B cell (primary cell): ENCODE data around the gene CHFR. TPM values are rescaled to one million over a fixed set of nuclear protein-coding genes. Genes with fewer than 3 reads are reported as not detected.
"Not testable (repeated sequence)": the region's sequence is repeated elsewhere in the genome, so short reads cannot be mapped to it uniquely, and the experiment has no call there.

Experiments used
- ATAC-seq: fragments of 200-7000 bp; cut with Tn5 transposase; one replicate; pipeline ENCODE4 v1.10.0; 2021; ENCODE audit warnings: low read depth, mild to moderate bottlenecking, moderate number of reproducible peaks, moderate library complexity
- CTCF ChIA-PET: fragments of 350-600 bp; sonication (Branson Sonifier 250); formaldehyde crosslinking; loops from one replicate; lab custom pipeline; 2021; ENCODE audit warnings: antibody characterized with exemption, inconsistent platforms; lab: Charles Lee
- POLR2A ChIA-PET: fragments of 350-600 bp; sonication (Branson Sonifier 250); formaldehyde crosslinking; loops from one replicate; lab custom pipeline; 2021; ENCODE audit warnings: antibody characterized with exemption; lab: Charles Lee
- DNase-seq: peaks from one replicate; pipeline ENCODE4 v3.0.0; 2013
- H2AFZ ChIP-seq: 2 replicates; pipeline ENCODE4 v1.6.1; 2012; ENCODE audit warnings: mild to moderate bottlenecking, low read depth, low read length; ENCODE audit not compliant: insufficient read depth, poor library complexity, severe bottlenecking
- H3K27ac ChIP-seq, 2 donors: 1 replicate in 1 of 2; 2 replicates in 1 of 2; pipeline ENCODE4 v1.5.1; 2012 to 2013; ENCODE audit warnings: low read length in 2 of 2, mild to moderate bottlenecking in 2 of 2, moderate library complexity in 1 of 2
- H3K27me3 ChIP-seq, 4 experiments: fragments of 200-600 bp in 1 of 4; sonication (generic) in 1 of 4; replicated peaks in 1 of 4; 1 replicate in 2 of 4; 2 replicates in 2 of 4; pipeline versions ENCODE4 v1.6.1 to v1.7.0; 2013 to 2016; ENCODE audit warnings: low read length in 3 of 4, mild to moderate bottlenecking in 2 of 4, mixed read lengths in 1 of 4, moderate library complexity in 1 of 4; ENCODE audit not compliant: insufficient read depth in 4 of 4, control insufficient read depth in 3 of 4; ENCODE audit errors: control extremely low read depth in 1 of 4
- H3K36me3 ChIP-seq, 2 experiments: replicated peaks in 1 of 2; 1 replicate in 1 of 2; 2 replicates in 1 of 2; pipeline versions ENCODE4 v1.6.1 to v1.7.1; 2013; ENCODE audit warnings: low read length in 1 of 2; ENCODE audit not compliant: insufficient read depth in 2 of 2, control insufficient read depth in 1 of 2; ENCODE audit errors: control extremely low read depth in 1 of 2, extremely low read depth in 1 of 2
- H3K4me1 ChIP-seq, 2 donors: fragments of 200-600 bp in 1 of 2; sonication (generic) in 1 of 2; 1 replicate in 1 of 2; 2 replicates in 1 of 2; pipeline versions ENCODE4 v1.5.1 to v1.6.1; 2013 to 2017; ENCODE audit warnings: low read length in 2 of 2; ENCODE audit not compliant: control insufficient read depth in 2 of 2, insufficient read depth in 2 of 2
- H3K4me2 ChIP-seq: replicated peaks from 2 replicates; pipeline ENCODE3; 2012; ENCODE audit warnings: mild to moderate bottlenecking, low read depth, low read length; ENCODE audit not compliant: poor library complexity, severe bottlenecking
- H3K4me3 ChIP-seq, 5 experiments: fragments of 200-600 bp in 1 of 5; sonication (generic) in 1 of 5; 1 replicate in 3 of 5; 2 replicates in 2 of 5; pipeline versions ENCODE4 v1.5.1 to v1.7.0; 2011 to 2016; ENCODE audit warnings: low read length in 4 of 5, mild to moderate bottlenecking in 4 of 5, low read depth in 2 of 5, control low read depth in 1 of 5, moderate library complexity in 1 of 5; ENCODE audit not compliant: insufficient read depth in 1 of 5; ENCODE audit errors: control extremely low read depth in 1 of 5, extremely low read depth in 1 of 5
- H3K79me2 ChIP-seq: fragments of 200-600 bp; sonication (generic); one replicate; pipeline ENCODE4 v1.6.0; 2016; ENCODE audit warnings: low read length; ENCODE audit not compliant: control insufficient read depth, insufficient read depth
- H3K9ac ChIP-seq: fragments of 200-600 bp; sonication (generic); 2 replicates; pipeline ENCODE4 v1.6.1; 2017; ENCODE audit warnings: mild to moderate bottlenecking, low read length, moderate library complexity
- H3K9me3 ChIP-seq, 3 donors: one replicate each; pipeline versions ENCODE4 v1.6.1 to v1.7.1; 2013; ENCODE audit warnings: low read length in 2 of 3; ENCODE audit not compliant: control insufficient read depth in 2 of 3, insufficient read depth in 1 of 3; ENCODE audit errors: control extremely low read depth in 1 of 3
- H4K20me1 ChIP-seq: 2 replicates; pipeline ENCODE4 v1.6.0; 2012; ENCODE audit warnings: mild to moderate bottlenecking, low read length; ENCODE audit not compliant: insufficient read depth, control insufficient read depth, poor library complexity, severe bottlenecking
- H3K27ac Mint-ChIP-seq: one replicate; pipeline ENCODE4 v1.8.0; 2021; ENCODE audit warnings: mixed read lengths
- H3K27me3 Mint-ChIP-seq: one replicate; pipeline ENCODE4 v1.8.0; 2021; ENCODE audit warnings: mixed read lengths
- H3K4me1 Mint-ChIP-seq: one replicate; pipeline ENCODE4 v1.8.0; 2021; ENCODE audit warnings: mixed read lengths
- H3K4me3 Mint-ChIP-seq: one replicate; pipeline ENCODE4 v1.8.0; 2021; ENCODE audit warnings: mixed read lengths
- H3K9me3 Mint-ChIP-seq: one replicate; pipeline ENCODE4 v1.8.0; 2022; ENCODE audit warnings: mixed read lengths; ENCODE audit not compliant: insufficient read depth
- EZH2 ChIP-seq: IDR thresholded peaks from 2 replicates; pipeline ENCODE4 v1.6.1; 2012; ENCODE audit warnings: borderline replicate concordance, low read depth, mild to moderate bottlenecking, moderate library complexity, low read length; ENCODE audit not compliant: insufficient read depth, poor library complexity, severe bottlenecking
- WGBS: methylation state at CpG from one replicate; pipeline ENCODE4 v1.1.5; 2013; ENCODE audit warnings: missing lambda C conversion rate; ENCODE audit not compliant: insufficient coverage; 5-methylcytosine and 5-hydroxymethylcytosine counted together
- intact Hi-C: fragments of 100-400 bp; cut with micrococcal nuclease; formaldehyde crosslinking; loops from one replicate; pipeline ENCODE4 v1.10.0; 2022
- polyA plus RNA-seq: library from polyadenylated mRNA; depleted of rRNA; stranded (reverse); fragments of >200 nt; gene quantifications from 2 replicates; pipeline ENCODE4 v1.2.3, GENCODE V29; 2012
- total RNA-seq, 2 donors: library from RNA; stranded (reverse); fragments of 120-200 nt in 1 of 2; gene quantifications; 1 replicate in 1 of 2; 2 replicates in 1 of 2; pipeline versions ENCODE4 v1.2.3 to v1.2.4, GENCODE V29; 2013 to 2022
- TF ChIP-seq, protein P1 (sequence below): fragments of 200-600 bp; IDR thresholded peaks from one replicate; pipeline ENCODE4 v1.8.0; 2022; ENCODE audit warnings: antibody characterized with exemption, mild to moderate bottlenecking

The CHFR gene
- total and polyA plus RNA-seq, 2 donors (not counting 1 experiment from before 2014, with no cell fraction given) = 83.8 to 92.5 TPM

DNA sequence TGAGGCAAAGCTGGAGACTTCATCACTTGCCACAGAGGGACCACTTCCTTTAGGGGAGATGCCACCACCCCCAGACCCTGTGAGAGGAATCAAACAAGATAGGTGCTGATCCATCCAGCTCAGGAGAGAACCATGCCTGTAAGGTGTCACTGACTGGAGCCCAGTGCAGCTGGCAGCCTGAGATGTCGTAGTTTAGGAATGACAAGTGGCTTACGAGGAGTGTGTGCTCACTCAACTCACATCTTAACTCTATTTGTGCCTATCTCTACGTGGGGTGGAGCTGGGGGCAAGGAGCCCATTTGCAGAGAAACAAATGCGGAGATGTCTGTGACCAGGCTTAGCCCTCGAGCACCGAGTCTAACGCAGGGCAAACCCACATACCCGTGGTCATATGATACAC lies 25.8 kb downstream of the CHFR start:
- no peak for ATAC-seq
- 88% methylated on average over 6 of the region's 8 CpGs for WGBS

DNA sequence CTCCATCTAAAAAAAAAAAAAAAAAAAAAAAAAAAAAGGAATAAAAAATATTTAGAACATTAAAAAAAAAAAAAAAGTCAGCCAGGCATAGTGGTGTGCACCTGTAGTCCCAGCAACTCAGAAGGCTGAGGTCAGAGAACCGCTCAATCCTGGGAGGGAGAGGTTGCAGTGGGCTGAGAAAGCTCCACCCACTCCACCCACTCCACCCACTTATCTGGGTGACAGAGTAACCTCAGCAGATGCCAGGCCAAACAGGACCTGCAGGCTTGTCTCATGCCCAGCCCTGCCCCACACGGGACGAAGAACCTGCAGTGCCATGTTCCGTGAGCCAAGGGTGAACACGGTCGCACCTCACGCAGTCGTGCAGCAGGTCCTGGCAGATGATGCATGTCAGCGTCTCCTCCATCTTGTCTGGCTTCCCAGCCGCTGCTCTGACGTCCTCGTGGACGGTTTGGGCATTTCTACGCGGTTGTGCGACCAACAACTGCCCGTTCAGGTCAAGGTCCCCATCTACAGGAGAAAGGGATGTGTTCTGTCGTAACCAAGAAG lies 28.6 kb downstream of the CHFR start:
- POLR2A ChIA-PET = no interaction called here
- Histone ChIP-seq H3K27me3 (no peaks in the 10 kb centered on the region), H3K9ac (no peak overlapping the region), H3K9me3 (no peaks in the 10 kb centered on the region), H3K27ac (no peak overlapping the region), H4K20me1 (no peaks in the 10 kb centered on the region), H2AFZ (no peak overlapping the region), H3K36me3 (peaks cover 0 to 55% of the 10 kb centered on the region in 2 experiments), H3K4me3 (no peak overlapping the region), H3K79me2 (peaks cover 6% of the 10 kb centered on the region), H3K4me1 (no peaks in the 10 kb centered on the region), H3K4me2 (no peak overlapping the region)
- Mint-ChIP-seq H3K9me3 (no peaks in the 10 kb centered on the region), H3K27me3 (no peaks in the 10 kb centered on the region), H3K4me1 (no peaks in the 10 kb centered on the region), H3K27ac (no peak overlapping the region), H3K4me3 (no peak overlapping the region)
- TF ChIP-seq EZH2 = no peak
- TF ChIP-seq, protein P1, sequence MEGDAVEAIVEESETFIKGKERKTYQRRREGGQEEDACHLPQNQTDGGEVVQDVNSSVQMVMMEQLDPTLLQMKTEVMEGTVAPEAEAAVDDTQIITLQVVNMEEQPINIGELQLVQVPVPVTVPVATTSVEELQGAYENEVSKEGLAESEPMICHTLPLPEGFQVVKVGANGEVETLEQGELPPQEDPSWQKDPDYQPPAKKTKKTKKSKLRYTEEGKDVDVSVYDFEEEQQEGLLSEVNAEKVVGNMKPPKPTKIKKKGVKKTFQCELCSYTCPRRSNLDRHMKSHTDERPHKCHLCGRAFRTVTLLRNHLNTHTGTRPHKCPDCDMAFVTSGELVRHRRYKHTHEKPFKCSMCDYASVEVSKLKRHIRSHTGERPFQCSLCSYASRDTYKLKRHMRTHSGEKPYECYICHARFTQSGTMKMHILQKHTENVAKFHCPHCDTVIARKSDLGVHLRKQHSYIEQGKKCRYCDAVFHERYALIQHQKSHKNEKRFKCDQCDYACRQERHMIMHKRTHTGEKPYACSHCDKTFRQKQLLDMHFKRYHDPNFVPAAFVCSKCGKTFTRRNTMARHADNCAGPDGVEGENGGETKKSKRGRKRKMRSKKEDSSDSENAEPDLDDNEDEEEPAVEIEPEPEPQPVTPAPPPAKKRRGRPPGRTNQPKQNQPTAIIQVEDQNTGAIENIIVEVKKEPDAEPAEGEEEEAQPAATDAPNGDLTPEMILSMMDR = no peak
- ATAC-seq = no peak
- 98% methylated on average over 17 of the region's 18 CpGs for WGBS
- no peak for DNase-seq
- CTCF ChIA-PET = interaction anchor here (0.6 kb wide), 1 partner anchor 23 kb away, joined by 3 read pairs; no protein-coding TSS in a partner anchor
- intact Hi-C loops = no loop called here

More for the DNA sequence above, 25.8 kb downstream of the CHFR start:
- no peak overlapping the region for H3K4me2 ChIP-seq
- intact Hi-C loops = no loop called here
- H3K27ac ChIP-seq = no peak overlapping the region
- Mint-ChIP-seq H3K9me3 (no peaks in the 10 kb centered on the region), H3K27ac (no peak overlapping the region), H3K27me3 (no peaks in the 10 kb centered on the region), H3K4me3 (no peak overlapping the region), H3K4me1 (no peaks in the 10 kb centered on the region)
- H3K9me3 ChIP-seq = no peaks in the 10 kb centered on the region
- ChIA-PET POLR2A (no interaction called here), CTCF (no interaction called here)
- TF ChIP-seq, protein P1 = no peak
- TF ChIP-seq EZH2 = no peak
- H3K9ac ChIP-seq = no peak overlapping the region
- no peak for DNase-seq
- no peaks in the 10 kb centered on the region for H3K4me1 ChIP-seq
- no peaks in the 10 kb centered on the region for H3K27me3 ChIP-seq
- no peaks in the 10 kb centered on the region for H4K20me1 ChIP-seq
- no peak overlapping the region for H3K4me3 ChIP-seq
- H3K36me3 ChIP-seq = peaks cover 2 to 54% of the 10 kb centered on the region in 2 experiments
- no peak overlapping the region for H2AFZ ChIP-seq
- peaks cover 26% of the 10 kb centered on the region for H3K79me2 ChIP-seq

DNA sequence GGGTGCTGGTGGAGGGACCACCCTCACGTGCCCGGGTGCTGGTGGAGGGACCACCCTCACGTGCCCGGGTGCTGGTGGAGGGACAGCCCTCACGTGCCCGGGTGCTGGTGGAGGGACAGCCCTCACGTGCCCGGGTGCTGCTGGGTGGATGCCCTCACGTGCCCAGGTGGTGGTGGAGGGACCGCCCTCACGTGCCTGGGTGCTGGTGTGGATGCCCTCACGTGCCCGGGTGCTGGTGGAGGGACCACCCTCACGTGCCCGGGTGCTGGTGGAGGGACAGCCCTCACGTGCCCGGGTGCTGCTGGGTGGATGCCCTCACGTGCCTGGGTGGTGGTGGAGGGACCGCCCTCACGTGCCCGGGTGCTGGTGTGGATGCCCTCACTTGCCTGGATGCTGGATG lies 30.4 kb downstream of the CHFR start:
- H3K27me3 Mint-ChIP-seq, H2AFZ ChIP-seq, H3K27ac Mint-ChIP-seq, H3K4me3 ChIP-seq, H3K4me1 Mint-ChIP-seq, ATAC-seq, H3K79me2 ChIP-seq, CTCF ChIA-PET, H3K9ac ChIP-seq, H3K4me2 ChIP-seq, H3K4me3 Mint-ChIP-seq, DNase-seq, H3K9me3 Mint-ChIP-seq, H4K20me1 ChIP-seq, H3K9me3 ChIP-seq, H3K27ac ChIP-seq, H3K4me1 ChIP-seq, H3K27me3 ChIP-seq, intact Hi-C loops, POLR2A ChIA-PET: not testable (repeated sequence)
- peaks cover 0 to 63% of the 10 kb centered on the region in 2 experiments for H3K36me3 ChIP-seq
- WGBS = 99% methylated on average over 20 of the region's 21 CpGs
